ENCODE data around the gene TEN1.
"Not testable (repeated sequence)": the region's sequence is repeated elsewhere in the genome, so short reads cannot be mapped to it uniquely, and the experiment has no call there.

Gene TEN1

DNA sequence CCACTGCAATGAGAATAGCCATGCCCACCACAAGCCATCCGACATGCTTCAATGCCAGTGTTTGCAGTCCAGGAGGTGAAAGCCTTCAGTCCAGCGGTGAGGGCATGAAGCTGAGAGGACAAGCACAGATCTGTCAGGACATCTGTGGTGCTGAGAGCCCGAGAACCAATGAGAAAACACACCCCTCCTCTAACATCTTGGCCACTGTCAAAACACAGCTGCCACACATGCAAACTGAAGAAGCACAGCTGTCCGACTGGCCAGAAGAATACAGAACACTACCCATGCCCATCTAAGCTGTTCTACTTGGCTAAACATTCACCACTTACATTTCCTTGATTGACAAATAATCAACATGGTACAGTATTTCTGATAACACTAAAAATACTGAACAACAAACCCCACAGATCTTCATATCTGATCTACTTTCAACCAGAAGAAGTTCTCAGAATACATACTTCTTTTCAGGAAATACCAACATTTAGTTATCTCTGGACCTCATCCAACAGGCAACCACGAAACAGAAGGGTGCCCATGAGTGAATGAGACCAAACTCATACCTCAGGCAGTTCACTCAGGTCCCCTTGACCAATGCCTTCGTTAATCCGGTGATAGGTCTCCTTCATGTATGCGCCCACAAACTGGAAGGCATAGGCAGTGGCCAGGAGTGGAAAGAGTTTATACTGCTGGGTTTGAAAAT is 28.0 kb upstream of the TEN1 start:
- no peaks in the 10 kb centered on the region for H3K27me3 ChIP-seq (ENCODE audit: control insufficient read depth, insufficient read depth, low read length)
- no peak overlapping the region for H3K4me3 ChIP-seq (ENCODE audit: low read length)
- H3K4me1 ChIP-seq (ENCODE audit: control insufficient read depth, insufficient read depth, low read length) = peaks cover 18% of the 10 kb centered on the region
- H3K9me3 ChIP-seq (replicated peaks; ENCODE audit: low read length) = no peaks in the 10 kb centered on the region
- H3K9ac ChIP-seq (ENCODE audit: low read depth, low read length) = no peak overlapping the region
- no peak overlapping the region for H3K4me2 ChIP-seq (ENCODE audit: low read length)
- peaks cover 74% of the 10 kb centered on the region for H3K36me3 ChIP-seq (ENCODE audit: insufficient read depth, low read length)

DNA sequence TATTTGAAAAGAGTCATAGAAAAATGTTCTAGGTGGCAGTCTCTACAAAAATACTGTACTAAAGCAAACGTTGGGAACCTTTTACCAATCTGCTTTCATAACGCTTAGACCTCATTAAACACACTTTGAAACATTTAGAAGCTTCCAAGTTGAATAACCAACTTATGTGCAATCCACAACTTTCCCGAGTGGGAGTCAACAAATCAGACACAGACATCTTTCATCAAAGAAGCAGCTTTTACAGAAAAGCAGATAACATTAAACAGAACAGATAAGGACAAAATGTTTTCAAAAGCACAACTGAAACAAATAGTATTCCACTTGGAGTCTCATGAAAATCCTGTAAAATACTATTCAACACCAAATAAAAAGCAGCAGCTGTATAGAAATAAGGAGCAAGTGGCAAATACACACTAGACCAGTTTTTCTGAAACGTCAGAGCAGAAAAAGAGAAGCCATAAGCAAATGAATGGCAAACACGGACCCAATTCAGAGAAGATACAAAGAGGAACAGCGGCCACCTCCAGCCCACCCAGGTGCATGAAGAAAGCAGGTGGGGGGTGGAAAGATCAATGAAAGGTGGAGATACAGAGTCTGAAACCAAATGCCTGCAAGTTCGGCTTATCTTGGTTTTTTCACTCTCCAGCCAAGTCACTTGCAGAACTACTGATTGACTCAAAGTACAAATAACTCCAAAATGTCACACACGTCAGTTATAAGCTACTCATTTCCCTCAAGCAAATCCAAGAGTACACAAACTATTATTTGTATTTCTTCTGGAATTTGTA is 19.8 kb upstream of the TEN1 start:
- H3K9ac ChIP-seq (ENCODE audit: low read depth, low read length) = no peak overlapping the region
- no peaks in the 10 kb centered on the region for H3K27me3 ChIP-seq (ENCODE audit: control insufficient read depth, insufficient read depth, low read length)
- H3K4me3 ChIP-seq (ENCODE audit: low read length) = no peak overlapping the region
- no peak overlapping the region for H3K4me2 ChIP-seq (ENCODE audit: low read length)
- peaks cover 14% of the 10 kb centered on the region for H3K36me3 ChIP-seq (ENCODE audit: insufficient read depth, low read length)
- no peaks in the 10 kb centered on the region for H3K9me3 ChIP-seq (replicated peaks; ENCODE audit: low read length)
- H3K4me1 ChIP-seq (ENCODE audit: control insufficient read depth, insufficient read depth, low read length) = no peaks in the 10 kb centered on the region

DNA sequence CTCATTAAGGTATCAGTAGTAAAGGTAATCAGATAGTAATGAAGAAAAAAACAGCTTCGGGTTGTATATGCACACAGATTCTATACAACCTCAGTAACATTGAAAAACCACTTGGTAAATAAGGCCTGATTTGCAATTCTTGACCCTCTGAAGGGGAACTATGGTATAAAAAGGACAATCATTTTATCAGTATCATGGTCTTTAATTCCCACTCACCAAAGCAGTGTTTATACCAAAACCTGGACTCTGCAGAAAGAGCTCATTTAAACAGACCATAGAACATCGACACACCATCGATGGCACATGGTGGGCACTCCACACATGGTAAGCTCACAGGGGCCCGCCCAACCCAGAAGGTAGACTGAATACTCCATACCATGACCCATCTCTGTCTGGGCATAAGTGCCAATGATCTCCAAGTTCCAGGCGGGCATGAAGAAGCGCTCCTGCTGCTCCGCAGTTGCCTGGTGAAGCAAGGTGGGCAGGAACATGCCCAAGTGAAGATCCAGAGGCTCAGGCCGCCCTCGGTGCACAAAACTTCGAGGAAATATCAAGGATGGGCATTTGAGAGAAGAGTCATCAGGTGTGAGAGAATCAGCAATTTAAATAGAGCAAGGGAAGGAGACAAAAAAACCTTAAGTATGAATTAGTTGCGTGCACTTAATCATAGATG is 19.1 kb upstream of the TEN1 start:
- H3K4me1 ChIP-seq (ENCODE audit: control insufficient read depth, insufficient read depth, low read length) = no peaks in the 10 kb centered on the region
- H3K4me2 ChIP-seq (ENCODE audit: low read length) = no peak overlapping the region
- H3K27me3 ChIP-seq (ENCODE audit: control insufficient read depth, insufficient read depth, low read length) = no peaks in the 10 kb centered on the region
- H3K4me3 ChIP-seq (ENCODE audit: low read length) = no peak overlapping the region
- no peaks in the 10 kb centered on the region for H3K9me3 ChIP-seq (replicated peaks; ENCODE audit: low read length)
- peaks cover 15% of the 10 kb centered on the region for H3K36me3 ChIP-seq (ENCODE audit: insufficient read depth, low read length)
- H3K9ac ChIP-seq (ENCODE audit: low read depth, low read length) = no peak overlapping the region

DNA sequence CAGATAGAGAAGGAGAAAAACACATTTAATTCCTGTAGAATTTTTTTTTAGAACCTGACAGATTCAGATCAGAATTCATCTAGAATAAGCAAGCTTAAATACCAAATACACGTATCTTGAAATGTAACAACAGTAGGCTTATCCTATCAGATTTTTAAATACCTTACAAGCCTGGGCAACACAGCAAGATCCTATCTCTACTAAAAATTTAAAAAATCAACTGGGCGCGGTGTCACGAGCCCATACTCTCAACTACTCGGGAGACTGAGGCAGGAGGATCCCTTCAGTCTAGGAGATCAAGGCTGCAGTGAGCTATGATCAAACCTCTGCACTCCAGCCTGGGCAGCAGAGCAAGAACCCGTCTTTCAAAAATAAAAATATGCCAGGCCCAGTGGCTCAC is 13.6 kb upstream of the TEN1 start:
- no peaks in the 10 kb centered on the region for H3K9me3 ChIP-seq (replicated peaks; ENCODE audit: low read length)
- no peak overlapping the region for H3K9ac ChIP-seq (ENCODE audit: low read depth, low read length)
- H3K4me2 ChIP-seq (ENCODE audit: low read length) = no peak overlapping the region
- H3K4me3 ChIP-seq (ENCODE audit: low read length) = no peak overlapping the region
- H3K27me3 ChIP-seq (ENCODE audit: control insufficient read depth, insufficient read depth, low read length) = no peaks in the 10 kb centered on the region
- peaks cover 3% of the 10 kb centered on the region for H3K36me3 ChIP-seq (ENCODE audit: insufficient read depth, low read length)
- peaks cover 4% of the 10 kb centered on the region for H3K4me1 ChIP-seq (ENCODE audit: control insufficient read depth, insufficient read depth, low read length)

DNA sequence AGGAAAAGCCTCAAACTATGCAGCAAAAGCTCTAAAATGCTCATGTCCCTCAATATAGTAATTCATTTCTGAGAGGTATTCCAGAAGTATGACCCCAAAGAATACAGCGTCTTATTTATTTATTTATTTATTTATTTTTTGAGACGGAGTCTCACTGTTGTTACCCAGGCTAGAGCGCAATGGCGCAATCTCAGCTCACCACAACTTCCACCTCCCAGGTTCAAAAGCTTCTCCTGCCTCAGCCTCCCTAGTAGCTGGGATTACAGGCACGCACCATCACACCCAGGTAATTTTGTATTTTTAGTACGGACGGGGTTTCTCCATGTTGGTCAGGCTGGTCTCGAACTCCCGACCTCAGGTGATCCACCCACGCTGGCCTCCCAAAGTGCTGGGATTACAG is 10.0 kb upstream of the TEN1 start:
- not testable (repeated sequence) for H3K9ac ChIP-seq (ENCODE audit: low read depth, low read length); H3K27me3 ChIP-seq (ENCODE audit: control insufficient read depth, insufficient read depth, low read length); H3K4me3 ChIP-seq (ENCODE audit: low read length); H3K9me3 ChIP-seq (replicated peaks; ENCODE audit: low read length); H3K4me1 ChIP-seq (ENCODE audit: control insufficient read depth, insufficient read depth, low read length); H3K4me2 ChIP-seq (ENCODE audit: low read length)
- H3K36me3 ChIP-seq (ENCODE audit: insufficient read depth, low read length) = peaks cover 16% of the 10 kb centered on the region

DNA sequence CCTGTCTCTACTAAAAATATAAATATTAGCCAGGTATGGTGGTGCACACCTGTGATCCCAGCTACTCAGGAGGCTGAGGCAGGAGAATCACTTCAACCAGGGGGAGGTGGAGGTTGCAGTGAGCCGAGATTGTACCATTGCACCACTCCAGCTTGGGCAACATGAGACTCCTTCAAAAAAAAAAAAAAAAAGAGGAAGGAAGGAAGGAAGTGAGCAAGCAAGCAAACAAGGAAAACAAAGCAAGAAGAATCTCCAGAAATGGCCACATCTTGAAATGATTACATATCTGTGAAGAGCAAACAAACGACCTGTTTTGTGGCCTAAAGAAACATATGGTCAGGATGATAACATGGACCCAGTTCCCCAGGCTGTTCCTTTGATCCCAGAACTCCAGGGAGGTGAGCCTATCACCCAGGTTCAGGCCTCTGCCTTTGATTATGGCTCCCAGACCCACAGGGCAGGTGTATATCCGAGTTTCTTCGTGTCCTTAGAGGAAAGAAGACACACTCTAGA is 9.0 kb upstream of the TEN1 start:
- Histone ChIP-seq H3K9ac (ENCODE audit: low read depth, low read length) (no peak overlapping the region), H3K4me1 (ENCODE audit: control insufficient read depth, insufficient read depth, low read length) (peaks cover 5% of the 10 kb centered on the region), H3K27me3 (ENCODE audit: control insufficient read depth, insufficient read depth, low read length) (no peaks in the 10 kb centered on the region), H3K36me3 (ENCODE audit: insufficient read depth, low read length) (peaks cover 13% of the 10 kb centered on the region), H3K4me3 (ENCODE audit: low read length) (no peak overlapping the region), H3K4me2 (ENCODE audit: low read length) (no peak overlapping the region), H3K9me3 (replicated peaks; ENCODE audit: low read length) (no peaks in the 10 kb centered on the region)

DNA sequence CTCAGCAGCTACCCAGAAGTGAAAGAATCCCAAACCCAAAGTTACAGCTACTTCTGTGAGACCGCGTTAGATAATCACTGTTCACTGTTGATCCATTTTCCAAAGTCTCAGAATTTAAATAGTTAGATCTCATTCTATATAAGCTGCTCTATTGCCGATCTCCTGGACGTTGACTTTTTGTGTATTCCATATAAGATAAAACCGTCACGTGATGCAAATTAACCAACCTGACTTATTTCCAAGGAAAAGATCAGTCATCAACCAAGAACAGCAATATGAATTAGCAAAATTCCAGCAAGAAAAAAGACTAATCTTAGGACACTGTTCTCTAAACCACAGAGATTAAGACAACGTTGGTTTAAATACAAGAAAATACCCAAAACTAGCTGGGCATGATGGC is 8.4 kb upstream of the TEN1 start:
- Histone ChIP-seq H3K27me3 (ENCODE audit: control insufficient read depth, insufficient read depth, low read length) (no peaks in the 10 kb centered on the region), H3K4me1 (ENCODE audit: control insufficient read depth, insufficient read depth, low read length) (peaks cover 5% of the 10 kb centered on the region), H3K4me3 (ENCODE audit: low read length) (no peak overlapping the region), H3K9ac (ENCODE audit: low read depth, low read length) (no peak overlapping the region), H3K36me3 (ENCODE audit: insufficient read depth, low read length) (peaks cover 13% of the 10 kb centered on the region), H3K4me2 (ENCODE audit: low read length) (no peak overlapping the region), H3K9me3 (replicated peaks; ENCODE audit: low read length) (no peaks in the 10 kb centered on the region)

DNA sequence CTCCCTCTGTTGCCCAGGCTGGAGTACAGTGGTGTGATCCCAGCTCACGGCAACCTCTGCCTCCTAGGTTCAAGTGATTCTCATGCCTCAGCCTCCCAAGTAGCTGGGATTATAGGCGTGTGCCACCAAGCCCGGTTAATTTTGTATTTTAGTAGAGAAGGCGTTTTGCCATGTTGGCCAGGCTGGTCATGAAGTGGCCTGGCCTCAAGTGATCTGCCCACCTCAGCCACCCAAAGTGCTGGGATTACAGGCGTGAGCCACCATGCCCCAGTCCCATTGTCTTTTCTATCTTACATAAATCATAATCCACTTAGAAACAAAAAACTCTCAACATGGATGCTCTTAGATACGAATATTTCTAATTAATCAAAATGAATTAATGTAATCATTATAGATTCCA is 3.9 kb upstream of the TEN1 start:
- H3K36me3 ChIP-seq (ENCODE audit: insufficient read depth, low read length) = peaks cover 17% of the 10 kb centered on the region
- H3K4me2 ChIP-seq (ENCODE audit: low read length); H3K4me3 ChIP-seq (ENCODE audit: low read length); H3K27me3 ChIP-seq (ENCODE audit: control insufficient read depth, insufficient read depth, low read length); H3K9me3 ChIP-seq (replicated peaks; ENCODE audit: low read length); H3K9ac ChIP-seq (ENCODE audit: low read depth, low read length): not testable (repeated sequence)
- H3K4me1 ChIP-seq (ENCODE audit: control insufficient read depth, insufficient read depth, low read length) = peaks cover 17% of the 10 kb centered on the region

DNA sequence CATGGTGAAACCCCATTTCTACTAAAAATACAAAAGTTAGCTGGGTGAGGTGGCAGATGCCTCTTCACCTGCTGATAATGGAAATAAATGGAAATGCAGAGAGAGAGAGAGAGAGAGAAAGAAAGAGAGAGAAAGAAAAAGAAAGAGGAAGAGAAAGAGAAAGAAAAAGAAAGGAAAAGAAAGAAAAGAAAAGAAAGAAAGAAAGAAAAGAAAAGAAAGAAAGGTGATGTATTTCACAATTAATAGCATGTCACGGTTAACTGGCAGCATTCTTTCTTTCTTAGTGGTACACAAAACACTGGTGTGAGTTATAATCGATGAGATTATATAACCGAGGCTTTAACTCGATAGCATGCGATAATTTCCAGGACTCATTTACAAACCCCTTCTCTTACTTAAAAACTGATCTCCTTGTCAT is 3.3 kb upstream of the TEN1 start:
- Histone ChIP-seq H3K4me1 (ENCODE audit: control insufficient read depth, insufficient read depth, low read length) (peaks cover 20% of the 10 kb centered on the region), H3K4me3 (ENCODE audit: low read length) (peak overlapping the region; percentile 43), H3K9me3 (replicated peaks; ENCODE audit: low read length) (no peaks in the 10 kb centered on the region), H3K36me3 (ENCODE audit: insufficient read depth, low read length) (peaks cover 17% of the 10 kb centered on the region), H3K27me3 (ENCODE audit: control insufficient read depth, insufficient read depth, low read length) (no peaks in the 10 kb centered on the region), H3K4me2 (ENCODE audit: low read length) (peak overlapping the region; percentile 67), H3K9ac (ENCODE audit: low read depth, low read length) (no peak overlapping the region)

DNA sequence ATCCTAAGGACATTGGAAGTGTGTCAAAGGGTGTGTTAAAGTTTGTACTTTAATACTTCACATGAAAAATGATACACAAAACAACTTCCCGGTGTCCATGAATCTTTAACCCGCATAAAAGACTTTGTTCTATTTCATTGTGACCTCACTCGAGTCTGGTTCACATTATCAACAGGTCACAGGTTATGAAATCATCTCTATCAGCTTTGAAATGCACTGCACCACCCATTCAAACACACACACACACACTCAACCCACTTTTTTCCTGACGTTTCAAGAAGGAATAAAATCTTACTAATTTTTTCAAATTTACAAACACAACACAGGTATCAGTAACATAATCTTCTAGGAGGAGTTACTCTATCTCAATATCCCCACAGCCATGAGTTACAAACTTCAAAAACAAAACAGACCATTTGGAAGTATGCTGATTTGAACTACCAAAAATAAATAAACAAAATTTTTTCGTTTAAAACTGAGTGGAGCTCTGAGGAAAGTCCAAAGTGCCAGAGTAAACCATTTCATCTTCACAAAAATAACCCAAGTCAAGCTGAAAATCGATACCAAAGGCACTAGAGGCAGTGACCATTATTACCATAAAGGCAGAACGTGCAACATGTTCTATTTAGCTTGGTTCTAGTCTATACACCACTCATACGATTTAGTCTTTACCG is 2.7 kb upstream of the TEN1 start:
- Histone ChIP-seq H3K4me2 (ENCODE audit: low read length) (peak overlapping the region; percentile 67), H3K27me3 (ENCODE audit: control insufficient read depth, insufficient read depth, low read length) (no peaks in the 10 kb centered on the region), H3K9me3 (replicated peaks; ENCODE audit: low read length) (no peaks in the 10 kb centered on the region), H3K9ac (ENCODE audit: low read depth, low read length) (no peak overlapping the region), H3K4me3 (ENCODE audit: low read length) (peak overlapping the region; percentile 43), H3K4me1 (ENCODE audit: control insufficient read depth, insufficient read depth, low read length) (peaks cover 20% of the 10 kb centered on the region), H3K36me3 (ENCODE audit: insufficient read depth, low read length) (peaks cover 17% of the 10 kb centered on the region)

DNA sequence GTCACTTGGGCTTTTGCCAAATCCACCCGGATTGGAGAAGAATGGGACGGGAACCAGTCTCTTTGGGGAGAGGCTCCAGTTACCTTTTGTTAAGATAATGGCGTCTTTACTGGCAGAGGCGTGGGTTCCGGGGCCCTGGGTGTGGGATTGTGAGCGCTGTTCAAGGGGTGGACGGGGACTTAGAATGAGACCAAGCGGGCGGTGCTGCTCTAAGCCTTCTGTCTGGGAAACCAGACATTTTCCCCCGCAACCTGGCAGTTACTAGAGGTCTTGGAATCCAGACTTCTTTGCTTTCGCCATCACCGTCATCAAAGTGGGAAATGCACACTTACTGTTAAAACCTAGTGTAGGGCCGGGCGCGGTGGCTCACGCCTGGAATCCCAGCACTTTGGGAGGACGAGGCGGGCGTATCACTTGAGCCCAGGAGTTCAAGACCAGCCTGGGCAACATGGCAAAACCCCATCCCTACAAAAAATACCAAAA is 706 bp downstream of the TEN1 start:
- Histone ChIP-seq H3K4me1 (ENCODE audit: control insufficient read depth, insufficient read depth, low read length) (peaks cover 30% of the 10 kb centered on the region), H3K9ac (ENCODE audit: low read depth, low read length) (peak overlapping the region; percentile 89), H3K4me3 (ENCODE audit: low read length) (peak overlapping the region; percentile 93), H3K4me2 (ENCODE audit: low read length) (peak overlapping the region; percentile 93), H3K9me3 (replicated peaks; ENCODE audit: low read length) (no peaks in the 10 kb centered on the region), H3K36me3 (ENCODE audit: insufficient read depth, low read length) (peaks cover 4% of the 10 kb centered on the region), H3K27me3 (ENCODE audit: control insufficient read depth, insufficient read depth, low read length) (no peaks in the 10 kb centered on the region)
